H1 (cell line): ENCODE data around the gene KIAA1586. TPM values are rescaled to one million over a fixed set of nuclear protein-coding genes. Genes with fewer than 3 reads are reported as not detected.

Experiments used
- CTCF ChIA-PET: fragments of 300-600 bp; sonication (Branson Sonifier 250); formaldehyde crosslinking; loops from one replicate; lab custom pipeline; 2021; ENCODE audit not compliant: partially characterized antibody; lab: Charles Lee
- POLR2A ChIA-PET: fragments of 300-600 bp; sonication (Branson Sonifier 250); formaldehyde crosslinking; loops from one replicate; lab custom pipeline; 2021; ENCODE audit warnings: inconsistent platforms; ENCODE audit not compliant: partially characterized antibody; lab: Charles Lee
- DNase-seq, 2 experiments: peaks; one replicate each; pipeline versions ENCODE4 v3.0.0 to v3.0.0-alpha.2; 2010 to 2022; ENCODE audit warnings: low spot score in 2 of 2, low read depth in 1 of 2, mixed read lengths in 1 of 2
- FAIRE-seq: peaks from 2 replicates; lab custom pipeline; 2011; peaks lifted over from hg19 to GRCh38; lab: Jason Lieb, UNC
- H2AFZ ChIP-seq: 2 replicates; pipeline ENCODE4 v1.8.1; 2012; ENCODE audit warnings: low read length, inconsistent platforms
- H2AK5ac ChIP-seq: 2 replicates; pipeline ENCODE4 v1.6.1; 2013; ENCODE audit warnings: low read depth, low read length
- H2BK120ac ChIP-seq: replicated peaks from 2 replicates; pipeline ENCODE3; 2013; ENCODE audit warnings: low read depth, low read length, inconsistent platforms
- H2BK12ac ChIP-seq: 2 replicates; pipeline ENCODE4 v1.6.1; 2013; ENCODE audit warnings: low read depth, low read length
- H2BK15ac ChIP-seq: 2 replicates; pipeline ENCODE4 v1.6.1; 2013; ENCODE audit warnings: low read length
- H2BK20ac ChIP-seq: 2 replicates; pipeline ENCODE4 v1.6.1; 2013; ENCODE audit warnings: low read length
- H2BK5ac ChIP-seq: 2 replicates; pipeline ENCODE4 v1.6.1; 2013; ENCODE audit warnings: low read depth, low read length
- H3K14ac ChIP-seq: 2 replicates; pipeline ENCODE4 v1.6.1; 2013; ENCODE audit warnings: inconsistent platforms; ENCODE audit not compliant: insufficient read length
- H3K18ac ChIP-seq: 2 replicates; pipeline ENCODE4 v1.6.1; 2013; ENCODE audit warnings: low read length; ENCODE audit errors: extremely low read depth
- H3K23ac ChIP-seq: 2 replicates; pipeline ENCODE4 v1.6.1; 2013; ENCODE audit warnings: inconsistent platforms; ENCODE audit not compliant: insufficient read length
- H3K23me2 ChIP-seq: 2 replicates; pipeline ENCODE4 v1.6.1; 2013; ENCODE audit warnings: low read depth, low read length
- H3K27ac ChIP-seq: 2 replicates; pipeline ENCODE4 v1.6.1; 2011; ENCODE audit warnings: low read depth, low read length, inconsistent platforms
- H3K27me3 ChIP-seq, 4 experiments: replicated peaks in 1 of 4; 1 replicate in 1 of 4; 2 replicates in 3 of 4; pipeline versions ENCODE4 v1.6.1 to v1.8.1; 2011 to 2013; ENCODE audit warnings: low read length in 3 of 4, mild to moderate bottlenecking in 3 of 4, inconsistent platforms in 2 of 4, mixed read lengths in 2 of 4, moderate library complexity in 1 of 4; ENCODE audit not compliant: control insufficient read depth in 3 of 4, insufficient read depth in 3 of 4; ENCODE audit errors: extremely low read depth in 1 of 4
- H3K36me3 ChIP-seq, 4 experiments: 2 replicates each; pipeline versions ENCODE4 v1.6.1 to v1.8.1; 2011 to 2013; ENCODE audit warnings: mild to moderate bottlenecking in 4 of 4, low read length in 3 of 4, moderate library complexity in 2 of 4, control low read depth in 1 of 4, inconsistent platforms in 1 of 4; ENCODE audit not compliant: insufficient read depth in 4 of 4, control insufficient read depth in 2 of 4
- H3K4ac ChIP-seq: replicated peaks from 2 replicates; pipeline ENCODE3; 2013; ENCODE audit warnings: low read length, low read depth, mixed read lengths, inconsistent platforms; ENCODE audit not compliant: insufficient read length
- H3K4me1 ChIP-seq, 4 experiments: replicated peaks in 1 of 4; 1 replicate in 1 of 4; 2 replicates in 3 of 4; pipeline versions ENCODE4 v1.6.1 to v1.8.1; 2011 to 2013; ENCODE audit warnings: low read length in 3 of 4, inconsistent platforms in 2 of 4, mixed read lengths in 1 of 4; ENCODE audit not compliant: insufficient read depth in 4 of 4, control insufficient read depth in 3 of 4
- H3K4me2 ChIP-seq, 2 experiments: 2 replicates each; pipeline versions ENCODE4 v1.6.1 to v1.8.1; 2011 to 2013; ENCODE audit warnings: low read depth in 2 of 2, low read length in 2 of 2, control low read depth in 1 of 2, inconsistent platforms in 1 of 2, mild to moderate bottlenecking in 1 of 2; ENCODE audit not compliant: insufficient read depth in 1 of 2
- H3K4me3 ChIP-seq, 4 experiments: fragments of 200-600, 300-600 bp in 1 of 4; sonication (generic), shearing (Covaris generic), sonication (Bioruptor Twin) in 1 of 4; 2 replicates each; pipeline versions ENCODE4 v1.5.1 to v1.8.1; 2011 to 2016; ENCODE audit warnings: low read length in 4 of 4, low read depth in 3 of 4, control low read depth in 2 of 4, inconsistent platforms in 2 of 4, mild to moderate bottlenecking in 2 of 4, mixed read lengths in 1 of 4, moderate library complexity in 1 of 4; ENCODE audit not compliant: insufficient read depth in 2 of 4; ENCODE audit errors: extremely low read depth in 1 of 4
- H3K56ac ChIP-seq: replicated peaks from 2 replicates; pipeline ENCODE3; 2013; ENCODE audit warnings: low read depth, mild to moderate bottlenecking, mixed read lengths, low read length, inconsistent platforms; ENCODE audit not compliant: insufficient read length
- H3K79me1 ChIP-seq: 2 replicates; pipeline ENCODE4 v1.6.1; 2013; ENCODE audit warnings: low read depth, low read length, control low read depth
- H3K79me2 ChIP-seq, 2 experiments: 2 replicates each; pipeline versions ENCODE4 v1.6.1 to v1.8.1; 2012 to 2013; ENCODE audit warnings: low read length in 2 of 2, mild to moderate bottlenecking in 2 of 2, inconsistent platforms in 1 of 2; ENCODE audit not compliant: insufficient read depth in 2 of 2, control insufficient read depth in 1 of 2
- H3K9ac ChIP-seq, 4 experiments: replicated peaks in 1 of 4; 1 replicate in 1 of 4; 2 replicates in 3 of 4; pipeline versions ENCODE4 v1.6.1 to v1.8.1; 2011 to 2013; ENCODE audit warnings: low read depth in 3 of 4, low read length in 3 of 4, control low read depth in 2 of 4, mild to moderate bottlenecking in 2 of 4, moderate library complexity in 2 of 4, inconsistent platforms in 1 of 4; ENCODE audit errors: extremely low read depth in 1 of 4
- H3K9me3 ChIP-seq, 2 experiments: 2 replicates each; pipeline versions ENCODE4 v1.6.1 to v1.8.1; 2012 to 2013; ENCODE audit warnings: mild to moderate bottlenecking in 2 of 2, moderate library complexity in 2 of 2, control low read depth in 1 of 2, inconsistent platforms in 1 of 2, low read depth in 1 of 2, low read length in 1 of 2, mixed read lengths in 1 of 2; ENCODE audit not compliant: insufficient read depth in 2 of 2
- H4K20me1 ChIP-seq, 2 experiments: replicated peaks in 1 of 2; 2 replicates each; pipeline versions ENCODE3 to v1.8.1; 2011 to 2013; ENCODE audit warnings: inconsistent platforms in 2 of 2, low read length in 2 of 2, mild to moderate bottlenecking in 1 of 2; ENCODE audit not compliant: insufficient read depth in 2 of 2, control insufficient read depth in 1 of 2
- H4K5ac ChIP-seq: 2 replicates; pipeline ENCODE4 v1.6.1; 2013; ENCODE audit warnings: low read length, low read depth, mixed read lengths, inconsistent platforms; ENCODE audit not compliant: insufficient read length
- H4K8ac ChIP-seq: 2 replicates; pipeline ENCODE4 v1.8.0; 2013; ENCODE audit warnings: mild to moderate bottlenecking, moderate library complexity, low read length, inconsistent platforms; ENCODE audit not compliant: insufficient read depth; ENCODE audit errors: extremely low read depth
- H4K91ac ChIP-seq: replicated peaks from 2 replicates; pipeline ENCODE3; 2013; ENCODE audit warnings: low read length, mixed read lengths, inconsistent platforms; ENCODE audit not compliant: insufficient read length
- NANOG ChIP-seq: IDR thresholded peaks from 2 replicates; pipeline ENCODE4 v1.6.1; 2011; ENCODE audit warnings: low read length, low read depth, mild to moderate bottlenecking, inconsistent platforms; ENCODE audit not compliant: insufficient read depth, poor library complexity, severe bottlenecking
- SP2 ChIP-seq: IDR thresholded peaks from 2 replicates; pipeline ENCODE4 v1.6.1; 2012; ENCODE audit warnings: mild to moderate bottlenecking, low read length, inconsistent platforms
- ZNF274 ChIP-seq: IDR thresholded peaks from 2 replicates; pipeline ENCODE4 v1.7.0; 2012; ENCODE audit warnings: low read length, borderline replicate concordance; ENCODE audit errors: extremely low read depth
- WGBS, 2 experiments: shearing (Covaris generic) in 1 of 2; methylation state at CpG; one replicate each; pipeline versions ENCODE4 v1.1.6 to v1.1.7; 2013 to 2015; ENCODE audit warnings: low lambda C conversion rate in 2 of 2, mixed read lengths in 2 of 2, inconsistent platforms in 1 of 2, low coverage in 1 of 2, missing lambda C conversion rate in 1 of 2; ENCODE audit not compliant: insufficient replicate concordance in 2 of 2, insufficient coverage in 1 of 2, insufficient read length in 1 of 2; ENCODE audit errors: extremely low coverage in 1 of 2, missing lambda C conversion rate in 1 of 2; 5-methylcytosine and 5-hydroxymethylcytosine counted together
- polyA plus RNA-seq, 7 experiments: library from polyadenylated mRNA; depleted of rRNA in 3 of 7; stranded (reverse) in 5 of 7; unstranded in 2 of 7; fragments of >200 nt in 5 of 7; fragments of 200-250 nt in 2 of 7; gene quantifications; 1 replicate in 5 of 7; 2 replicates in 1 of 7; 4 replicates in 1 of 7; pipeline versions ENCODE4 v1.2.1 to v1.2.3, GENCODE V29; 2011 to 2013; ENCODE audit warnings: missing spikeins in 2 of 7, mixed read lengths in 2 of 7
- total RNA-seq: library from RNA; stranded (reverse); fragmentation: NEBNext Ultra II Directional; extraction: Animal tissue kit (Norgen Biotek cat#: 25700); gene quantifications from 2 replicates; pipeline ENCODE4 v1.2.1, GENCODE V29; 2021

KIAA1586 gene
- total and polyA plus RNA-seq, 2 of the 8 experiments (the other 6 are each of a cell fraction or from before 2014, with no cell fraction given): 2.1 to 24.4 TPM

GRCh38 chr6:57035549-57035948, 10.9 kb upstream of the KIAA1586 start:
- Histone ChIP-seq H3K79me1 (no peaks in the 10 kb centered on the region), H2BK20ac (no peak overlapping the region), H3K27me3 (no peaks in the 10 kb centered on the region), H4K8ac (no peak overlapping the region), H2BK120ac (no peak overlapping the region), H3K56ac (no peak overlapping the region), H3K9me3 (no peaks in the 10 kb centered on the region), H3K4me3 (no peak overlapping the region), H3K27ac (no peak overlapping the region), H2BK5ac (no peak overlapping the region), H3K23ac (no peak overlapping the region), H3K4me2 (no peak overlapping the region), H4K5ac (no peak overlapping the region), H4K91ac (no peak overlapping the region), H3K23me2 (no peaks in the 10 kb centered on the region), H2BK15ac (no peak overlapping the region), H2AK5ac (no peak overlapping the region), H3K9ac (no peak overlapping the region), H3K79me2 (no peaks in the 10 kb centered on the region), H3K36me3 (no peaks in the 10 kb centered on the region), H3K14ac (no peak overlapping the region), H3K4ac (no peak overlapping the region), H3K4me1 (no peaks in the 10 kb centered on the region; a peak in 1 of 7 replicates), H3K18ac (no peak overlapping the region), H4K20me1 (no peaks in the 10 kb centered on the region), H2BK12ac (no peak overlapping the region), H2AFZ (no peak overlapping the region)
- no peak for FAIRE-seq
- POLR2A ChIA-PET: no interaction called here
- WGBS, 2 experiments: 31% methylated on average over 3 of the region's 3 CpGs; no CpG with 5 or more reads in 1 of the 2 experiments
- CTCF ChIA-PET: no interaction called here
- no peak for DNase-seq
- TF ChIP-seq NANOG (no peak), ZNF274 (no peak), SP2 (no peak)
